Measurements from ENCODE around the gene MELTF.

Gene MELTF

DNA sequence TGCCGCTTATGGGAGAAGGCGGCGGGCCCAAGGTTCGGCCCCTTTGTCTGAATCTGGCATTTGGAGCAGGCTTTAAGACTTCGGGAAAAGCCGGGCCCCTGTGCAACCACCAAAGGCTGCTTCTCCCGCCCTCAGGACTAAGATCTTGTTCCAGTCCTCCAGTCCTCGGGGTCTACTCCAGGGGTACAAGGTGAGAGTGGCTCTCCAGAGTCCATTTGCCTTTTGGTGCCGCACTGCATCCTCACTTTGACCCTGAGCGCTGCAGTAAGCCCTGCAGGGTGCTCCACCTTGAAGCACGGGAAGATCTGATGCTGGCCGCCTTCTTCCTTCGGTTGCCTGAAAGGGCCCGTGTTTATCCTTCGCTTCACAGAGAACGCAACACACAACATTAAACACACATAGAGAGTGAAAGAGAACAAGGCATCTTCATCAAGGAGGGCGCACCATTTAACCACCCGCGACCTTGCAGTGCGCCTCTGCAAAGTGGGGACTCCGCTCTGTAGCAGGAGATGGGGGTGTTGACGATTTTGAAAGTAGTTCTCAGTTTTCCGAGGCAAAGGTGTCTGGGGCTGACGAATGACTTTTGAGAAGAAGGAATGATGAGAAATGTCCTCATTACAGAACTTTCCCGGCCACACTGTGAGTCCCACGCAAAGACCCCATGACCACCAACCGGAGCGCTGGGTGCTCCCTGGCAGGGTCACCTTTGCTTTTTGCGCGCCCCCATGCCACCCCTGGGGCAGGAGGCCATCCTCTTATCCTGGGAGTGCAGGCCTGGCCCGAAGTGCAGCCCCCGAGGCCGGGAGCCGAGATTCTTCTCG, 62.0 kb downstream of the MELTF start:
- DNase-seq: no peak

DNA sequence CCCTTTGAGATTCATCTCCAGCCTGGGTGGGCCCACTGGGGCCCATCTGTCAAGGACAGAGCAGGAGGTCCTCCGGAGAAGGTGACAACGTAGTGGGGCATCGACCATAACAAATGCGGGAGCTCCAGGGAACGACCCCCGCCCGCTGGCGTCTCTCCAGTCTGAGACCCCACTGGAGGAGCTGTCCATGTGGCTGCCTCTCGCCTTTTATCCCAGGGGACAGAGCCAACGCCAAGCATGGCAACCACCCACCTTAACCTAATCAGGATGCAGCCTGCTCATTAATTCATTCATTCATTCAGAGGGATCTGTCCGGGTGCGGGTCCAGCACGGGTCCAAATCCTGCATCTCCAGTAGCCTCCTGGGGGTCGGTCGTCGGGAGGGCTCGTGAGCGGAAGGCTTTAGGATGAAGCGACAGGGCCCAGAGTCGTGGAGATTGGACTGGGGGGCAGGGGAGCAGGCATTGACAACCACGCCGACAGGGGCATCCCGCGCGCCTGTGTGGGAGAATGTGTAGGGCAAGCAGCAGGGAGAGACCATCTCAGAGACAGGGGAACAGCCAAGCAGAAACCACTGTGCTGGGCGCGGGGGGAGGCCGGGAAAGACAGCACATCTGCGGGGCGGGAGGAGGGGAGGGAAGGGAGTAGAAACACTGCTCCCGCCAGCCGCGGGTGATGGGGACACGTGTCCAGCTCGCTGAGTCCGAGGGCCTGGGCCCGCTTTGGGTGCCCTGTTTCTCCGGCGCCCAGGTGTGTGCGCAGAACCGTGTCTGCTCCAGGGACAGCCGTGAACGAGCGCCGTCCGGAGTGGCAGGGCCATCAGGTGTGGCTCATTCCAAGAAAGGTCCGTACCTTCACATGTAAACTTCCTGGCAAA, 62.9 kb downstream of the MELTF start:
- no peak for DNase-seq

DNA sequence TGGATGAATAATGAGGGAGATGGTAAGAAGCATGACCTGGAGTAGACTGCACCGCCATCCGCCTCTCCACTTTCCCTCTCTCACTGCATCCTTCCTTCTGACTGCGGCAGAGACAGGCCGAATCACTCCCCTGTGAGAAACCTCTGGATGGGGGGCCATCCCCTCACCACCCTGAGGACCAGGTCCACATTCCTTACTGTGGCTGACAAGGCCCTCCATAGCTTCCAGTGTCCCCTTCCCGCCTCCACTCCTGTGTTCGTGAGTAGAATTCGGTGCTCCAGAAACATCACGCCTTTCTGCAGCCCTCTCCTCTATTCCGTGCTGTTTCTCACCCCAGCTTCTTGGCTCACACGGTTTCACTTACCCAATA, 63.8 kb downstream of the MELTF start:
- no peak for DNase-seq

DNA sequence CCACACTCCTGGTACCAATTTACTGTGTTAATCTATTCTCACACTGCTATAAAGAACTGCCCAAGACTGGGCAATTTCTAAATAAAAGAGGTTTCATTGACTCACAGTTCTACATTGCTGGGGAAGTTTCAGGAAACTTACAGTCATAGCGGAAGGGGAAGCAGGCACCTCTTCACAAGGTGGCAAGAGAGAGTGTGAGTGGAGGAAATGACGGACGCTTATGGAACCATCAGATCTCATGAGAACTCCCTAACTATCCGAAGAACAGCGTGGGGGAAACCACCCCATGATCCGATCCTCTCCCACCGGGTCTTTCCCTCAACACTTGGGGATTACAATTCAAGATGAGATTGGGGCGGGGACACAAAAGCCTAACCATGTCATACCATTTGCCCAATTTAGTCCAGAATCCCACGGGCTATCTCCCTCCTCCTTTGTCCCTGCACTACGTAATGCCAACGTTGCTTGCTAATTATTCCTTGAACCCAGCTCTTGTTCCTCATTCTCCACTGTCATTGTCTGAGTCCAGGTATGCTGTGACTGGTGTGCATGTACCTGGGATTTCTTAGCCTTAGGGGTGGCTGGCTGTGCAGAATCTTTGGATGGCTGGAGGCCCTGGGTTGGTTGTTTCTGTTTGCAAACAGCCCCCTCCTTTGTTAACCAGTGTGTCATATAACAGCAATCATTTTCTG, 64.4 kb downstream of the MELTF start:
- no peak for DNase-seq

DNA sequence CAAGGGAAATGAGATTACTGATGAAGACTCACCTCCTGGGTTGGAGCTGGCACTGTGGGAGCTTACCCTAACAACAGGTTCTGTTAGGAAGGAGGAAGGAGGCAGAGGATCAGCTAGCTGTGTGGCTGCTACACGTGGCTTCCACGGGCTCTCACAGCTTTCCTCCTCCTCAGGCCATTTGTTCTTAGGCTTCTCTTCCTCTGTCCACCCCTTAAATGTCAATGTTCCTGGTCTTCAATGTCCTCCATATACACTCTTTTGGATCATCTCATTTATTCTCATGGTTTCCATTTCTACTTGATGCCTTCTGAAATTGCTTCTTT, 66.0 kb downstream of the MELTF start:
- no peak for DNase-seq

DNA sequence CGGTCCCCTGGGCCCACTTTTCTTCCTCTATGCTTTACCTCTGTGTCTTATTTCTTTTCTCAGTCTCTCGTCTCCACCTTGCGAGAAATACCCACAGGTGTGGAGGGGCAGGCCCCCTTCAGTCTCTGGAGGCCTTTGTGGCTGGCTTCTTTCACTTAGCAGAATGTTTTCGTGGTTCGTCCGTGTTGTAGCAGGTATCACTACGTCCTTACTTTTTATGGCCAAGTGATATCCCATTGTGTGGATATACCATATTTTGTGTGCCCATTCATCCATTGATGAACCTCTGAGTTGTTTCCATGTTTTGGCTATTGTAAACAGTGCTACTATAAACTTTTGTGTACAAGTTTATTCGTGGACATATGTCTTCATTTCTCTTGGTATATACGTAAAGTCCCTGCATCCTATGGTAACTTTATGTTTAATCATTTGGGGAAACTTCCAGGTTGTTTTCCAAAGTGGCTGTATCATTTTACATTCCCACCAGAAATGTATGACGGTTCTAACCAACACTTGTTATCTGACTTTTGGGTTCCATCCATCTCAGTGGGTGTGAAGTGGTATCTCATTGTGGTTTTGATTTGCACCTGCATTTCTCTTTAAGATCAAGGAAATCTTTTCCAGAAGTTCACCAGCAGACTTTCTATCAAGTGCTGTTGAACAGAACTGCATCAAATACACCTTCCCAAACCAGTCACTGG, 66.5 kb downstream of the MELTF start:
- DNase-seq: no peak

DNA sequence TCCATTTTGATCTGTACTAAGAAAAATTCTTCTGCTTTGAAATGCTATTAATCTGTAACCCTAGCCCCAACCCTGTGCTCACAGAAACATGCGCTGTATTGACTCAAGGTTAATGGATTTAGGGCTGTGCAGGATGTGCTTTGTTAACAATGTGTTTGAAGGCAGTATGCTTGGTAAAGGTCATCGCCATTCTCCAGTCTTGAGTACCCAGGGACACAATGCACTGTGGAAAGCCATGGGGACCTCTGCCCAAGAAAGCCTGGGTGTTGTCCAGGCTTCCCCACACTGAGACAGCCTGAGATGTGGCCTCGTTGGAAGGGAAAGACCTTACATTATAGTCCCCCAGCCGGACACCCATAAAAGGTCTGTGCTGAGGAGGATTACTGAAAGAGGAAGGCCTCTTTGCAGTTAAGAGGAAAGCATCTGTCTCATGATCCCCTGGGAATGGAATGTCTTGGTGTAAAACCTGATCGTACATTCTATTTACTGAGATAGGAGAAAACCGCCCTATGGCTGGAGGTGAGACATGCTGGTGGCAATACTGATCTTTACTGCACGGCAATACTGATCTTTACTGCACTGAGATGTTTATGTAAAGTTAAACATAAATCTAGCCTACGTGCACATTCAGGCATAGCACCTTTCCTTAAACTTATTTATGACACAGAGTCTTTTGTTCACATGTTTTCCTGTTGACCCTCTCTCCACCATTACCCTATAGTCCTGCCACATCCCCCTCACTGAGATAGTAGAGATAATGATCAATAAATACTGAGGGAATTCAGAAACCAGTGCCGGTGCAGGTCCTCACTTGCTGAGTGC, 67.3 kb downstream of the MELTF start:
- no peak for DNase-seq

DNA sequence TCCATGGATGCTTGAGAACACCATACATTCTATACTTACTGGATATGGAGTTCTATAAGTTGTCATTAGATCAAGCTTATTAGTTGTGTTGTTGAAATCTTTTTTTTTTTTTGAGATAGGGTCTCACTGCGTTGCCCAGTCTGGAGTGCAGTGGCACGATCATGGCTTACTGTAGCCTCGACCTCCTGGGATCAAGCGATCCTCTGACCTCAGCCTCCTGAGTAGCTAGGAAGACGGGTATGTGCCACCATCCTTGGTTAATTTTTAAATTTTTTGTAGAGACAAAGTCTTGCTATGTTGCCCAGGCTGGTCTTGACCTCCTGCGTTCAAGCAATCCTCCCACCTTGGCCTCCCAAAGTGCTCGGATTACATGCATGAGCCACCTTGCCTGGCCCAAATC, 74.8 kb downstream of the MELTF start:
- DNase-seq: no peak

Measured in GOT3 (cell line).